ENCODE results near the gene TRIM44. TPM values are rescaled to one million over a fixed set of nuclear protein-coding genes. Genes with fewer than 3 reads are reported as not detected.

The TRIM44 gene
- total and polyA plus RNA-seq, 2 donors (not counting 3 experiments of a cell fraction or from before 2014, with no cell fraction given): 31.7 to 72.0 TPM

DNA sequence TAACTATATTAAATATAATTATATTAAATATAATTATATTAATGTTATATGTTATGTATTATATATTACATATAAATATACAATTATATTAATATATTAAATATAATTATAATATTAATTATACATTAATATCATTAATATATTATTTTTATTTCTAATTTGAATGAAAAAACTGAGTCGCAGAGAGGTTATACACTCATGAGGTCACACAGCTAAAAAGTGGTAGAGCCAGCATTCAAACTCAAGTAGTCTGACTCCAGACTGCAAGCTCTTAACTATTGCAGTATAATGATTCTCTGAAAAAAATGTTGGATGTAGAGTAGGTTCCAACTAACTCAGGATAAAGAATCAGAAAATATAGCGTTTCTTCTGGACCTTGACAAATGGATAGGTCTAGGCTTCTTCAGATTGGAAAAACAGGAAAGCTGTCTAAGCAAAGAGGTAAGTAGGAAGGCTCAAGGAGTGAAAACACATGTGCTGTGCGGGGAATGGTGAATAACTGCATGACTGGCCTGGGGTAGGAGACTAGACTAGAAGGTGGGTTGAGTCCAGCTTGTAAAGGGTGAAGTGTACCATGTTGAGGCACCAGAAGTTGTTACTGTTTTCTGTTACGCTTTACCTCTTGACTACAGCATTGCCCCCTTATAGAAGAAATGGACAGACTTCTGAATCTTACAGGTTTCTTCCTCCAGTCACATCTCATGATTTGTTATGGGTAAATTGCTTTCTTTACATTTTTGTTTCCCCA, 80.3 kb downstream of the TRIM44 start:
- BruUV-seq (replicated peaks): no TSS peak
- FAIRE-seq (no peak), DNase-seq (ENCODE audit: low read depth, low spot score) (no peak)
- H4K20me1 ChIP-seq (replicated peaks; ENCODE audit: control insufficient read depth, extremely low read depth, insufficient read depth, low read length): no peaks in the 10 kb centered on the region
- TF ChIP-seq FOS (IDR thresholded peaks at IDR 0.05; ENCODE audit: borderline replicate concordance, insufficient read depth, low read length) (no peak), POLR2A (IDR thresholded peaks at IDR 0.05; ENCODE audit: low read depth, low read length) (no peak), GATA2 (IDR thresholded peaks at IDR 0.05; ENCODE audit: insufficient read depth, insufficient read length, low read depth, low read length) (no peak)
- no peaks in the 10 kb centered on the region for H3K9me1 ChIP-seq (replicated peaks; ENCODE audit: control insufficient read depth, extremely low read depth, insufficient read depth, low read length)
- no peak overlapping the region for H2AFZ ChIP-seq (ENCODE audit: low read depth, low read length)
- peaks cover 2 to 3% of the 10 kb centered on the region in 2 experiments for H3K36me3 ChIP-seq (ENCODE audit: control insufficient read depth in 2 of 2, extremely low read depth in 1 of 2, insufficient read depth in 2 of 2, low read length in 2 of 2)
- ChIA-PET CTCF (interaction anchor here (1.8 kb wide), 1 partner anchor 79 kb away, joined by 8 read pairs; no protein-coding TSS in a partner anchor), POLR2A (no interaction called here)
- dilution Hi-C loops (cut with MboI; ENCODE audit: extremely low pct_ligation_motif_present, low sequenced_read_pairs) (no loop called here), intact Hi-C loops (cut with micrococcal nuclease) (no loop called here)
- H3K4me3 ChIP-seq (replicated peaks in 1 of 3; ENCODE audit: insufficient read depth in 1 of 3, low read depth in 1 of 3, low read length in 3 of 3): no peak overlapping the region
- H3K27me3 ChIP-seq (ENCODE audit: control insufficient read depth in 2 of 2, insufficient read depth in 2 of 2, low read length in 2 of 2): no peaks in the 10 kb centered on the region
- H3K9me3 ChIP-seq (replicated peaks; ENCODE audit: control insufficient read depth, insufficient read depth, low read length): no peaks in the 10 kb centered on the region
- no peak overlapping the region for H3K4me2 ChIP-seq (ENCODE audit: insufficient read depth, low read length)
- no peak overlapping the region for H3K27ac ChIP-seq (ENCODE audit: insufficient read depth, low read depth, low read length)
- H3K9ac ChIP-seq (replicated peaks; ENCODE audit: extremely low read depth, insufficient read depth, low read length): no peak overlapping the region
- H3K4me1 ChIP-seq (ENCODE audit: control insufficient read depth, extremely low read depth, insufficient read depth, low read length): no peaks in the 10 kb centered on the region
- no peaks in the 10 kb centered on the region for H3K79me2 ChIP-seq (ENCODE audit: control insufficient read depth, insufficient read depth, low read length)

DNA sequence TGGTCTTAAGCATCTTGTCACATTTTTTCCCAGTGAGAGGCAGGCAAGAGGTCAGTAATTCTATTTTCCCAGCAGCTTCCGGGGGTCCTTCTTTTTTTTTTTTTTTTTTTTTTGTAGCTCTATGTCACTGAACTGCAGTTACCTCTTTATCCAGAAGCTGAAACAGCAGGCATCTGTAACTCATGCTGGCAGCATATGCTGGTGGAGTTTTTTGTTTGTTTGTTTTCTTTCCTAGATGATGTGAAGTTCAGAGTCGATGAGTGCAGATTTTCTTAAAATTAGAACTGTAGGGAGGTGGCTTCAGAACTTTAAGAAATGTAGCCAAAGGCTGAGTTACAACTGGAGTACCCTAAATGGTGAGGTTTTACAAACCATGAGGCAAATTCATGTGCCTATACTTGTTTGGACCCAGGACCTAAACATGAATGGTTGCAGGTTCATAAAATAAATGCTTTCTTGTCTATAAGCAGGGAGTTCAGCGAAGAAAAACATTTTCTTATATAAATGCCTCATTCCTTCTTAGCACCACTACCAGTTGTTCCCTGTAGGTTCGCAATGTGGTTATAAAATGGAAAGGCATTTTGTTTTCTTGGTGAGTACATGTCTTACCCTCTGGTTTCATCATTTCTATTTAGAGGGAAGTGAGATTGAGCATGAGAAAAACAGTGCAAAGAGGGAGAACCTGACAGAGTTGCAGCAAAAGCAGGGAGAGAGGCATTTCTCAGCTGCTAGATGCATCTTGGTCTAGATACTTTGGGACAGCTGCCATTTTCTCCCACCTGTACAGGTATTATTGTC, 84.0 kb downstream of the TRIM44 start:
- Histone ChIP-seq H3K4me1 (ENCODE audit: control insufficient read depth, extremely low read depth, insufficient read depth, low read length) (peaks cover 6% of the 10 kb centered on the region), H3K9me3 (replicated peaks; ENCODE audit: control insufficient read depth, insufficient read depth, low read length) (no peaks in the 10 kb centered on the region), H3K27me3 (ENCODE audit: control insufficient read depth in 2 of 2, insufficient read depth in 2 of 2, low read length in 2 of 2) (no peaks in the 10 kb centered on the region), H3K36me3 (ENCODE audit: control insufficient read depth in 2 of 2, extremely low read depth in 1 of 2, insufficient read depth in 2 of 2, low read length in 2 of 2) (no peaks in the 10 kb centered on the region), H3K9me1 (replicated peaks; ENCODE audit: control insufficient read depth, extremely low read depth, insufficient read depth, low read length) (no peaks in the 10 kb centered on the region), H3K27ac (ENCODE audit: insufficient read depth, low read depth, low read length) (no peak overlapping the region), H2AFZ (ENCODE audit: low read depth, low read length) (no peak overlapping the region), H4K20me1 (replicated peaks; ENCODE audit: control insufficient read depth, extremely low read depth, insufficient read depth, low read length) (no peaks in the 10 kb centered on the region), H3K79me2 (ENCODE audit: control insufficient read depth, insufficient read depth, low read length) (no peaks in the 10 kb centered on the region), H3K4me2 (ENCODE audit: insufficient read depth, low read length) (no peak overlapping the region), H3K4me3 (replicated peaks in 1 of 3; ENCODE audit: insufficient read depth in 1 of 3, low read depth in 1 of 3, low read length in 3 of 3) (no peak overlapping the region), H3K9ac (replicated peaks; ENCODE audit: extremely low read depth, insufficient read depth, low read length) (no peak overlapping the region)
- no peak for DNase-seq (ENCODE audit: low read depth, low spot score)
- POLR2A ChIA-PET: no interaction called here
- dilution Hi-C loops (cut with MboI; ENCODE audit: extremely low pct_ligation_motif_present, low sequenced_read_pairs) (no loop called here), intact Hi-C loops (cut with micrococcal nuclease) (no loop called here)
- FAIRE-seq: no peak
- TF ChIP-seq, protein P1, sequence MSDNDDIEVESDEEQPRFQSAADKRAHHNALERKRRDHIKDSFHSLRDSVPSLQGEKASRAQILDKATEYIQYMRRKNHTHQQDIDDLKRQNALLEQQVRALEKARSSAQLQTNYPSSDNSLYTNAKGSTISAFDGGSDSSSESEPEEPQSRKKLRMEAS (IDR thresholded peaks at IDR 0.05; ENCODE audit: insufficient read depth, insufficient read length): no peak
- TF ChIP-seq JUN (IDR thresholded peaks at IDR 0.05; ENCODE audit: borderline replicate concordance, insufficient read depth, insufficient read length, low read depth) (no peak), POLR2AphosphoS5 (IDR thresholded peaks at IDR 0.05; ENCODE audit: insufficient read depth, low read depth, low read length) (no peak), EZH2 (IDR thresholded peaks at IDR 0.05; ENCODE audit: borderline replicate concordance, low read depth, low read length, severe bottlenecking) (no peak), POLR2A (IDR thresholded peaks at IDR 0.05; ENCODE audit: low read depth, low read length) (no peak), FOS (IDR thresholded peaks at IDR 0.05; ENCODE audit: borderline replicate concordance, insufficient read depth, low read length) (no peak), MYC (IDR thresholded peaks at IDR 0.05; ENCODE audit: low read depth, low read length) (no peak), GATA2 (IDR thresholded peaks at IDR 0.05; ENCODE audit: insufficient read depth, insufficient read length, low read depth, low read length) (no peak)
- TF ChIP-seq, protein P2, sequence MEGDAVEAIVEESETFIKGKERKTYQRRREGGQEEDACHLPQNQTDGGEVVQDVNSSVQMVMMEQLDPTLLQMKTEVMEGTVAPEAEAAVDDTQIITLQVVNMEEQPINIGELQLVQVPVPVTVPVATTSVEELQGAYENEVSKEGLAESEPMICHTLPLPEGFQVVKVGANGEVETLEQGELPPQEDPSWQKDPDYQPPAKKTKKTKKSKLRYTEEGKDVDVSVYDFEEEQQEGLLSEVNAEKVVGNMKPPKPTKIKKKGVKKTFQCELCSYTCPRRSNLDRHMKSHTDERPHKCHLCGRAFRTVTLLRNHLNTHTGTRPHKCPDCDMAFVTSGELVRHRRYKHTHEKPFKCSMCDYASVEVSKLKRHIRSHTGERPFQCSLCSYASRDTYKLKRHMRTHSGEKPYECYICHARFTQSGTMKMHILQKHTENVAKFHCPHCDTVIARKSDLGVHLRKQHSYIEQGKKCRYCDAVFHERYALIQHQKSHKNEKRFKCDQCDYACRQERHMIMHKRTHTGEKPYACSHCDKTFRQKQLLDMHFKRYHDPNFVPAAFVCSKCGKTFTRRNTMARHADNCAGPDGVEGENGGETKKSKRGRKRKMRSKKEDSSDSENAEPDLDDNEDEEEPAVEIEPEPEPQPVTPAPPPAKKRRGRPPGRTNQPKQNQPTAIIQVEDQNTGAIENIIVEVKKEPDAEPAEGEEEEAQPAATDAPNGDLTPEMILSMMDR (IDR thresholded peaks at IDR 0.05; ENCODE audit: extremely low read depth in 1 of 2, insufficient read depth in 1 of 2, low read depth in 1 of 2, low read length in 2 of 2): no peak
- no TSS peak for BruUV-seq (replicated peaks)
- CTCF ChIA-PET: interaction anchor here (1.4 to 3.9 kb wide), 3 partner anchors 11 to 76 kb away, joined by 3 to 17 read pairs (median 3); no protein-coding TSS in a partner anchor
